HEK293 (cell line): Measurements from ENCODE around the gene PLEKHM1.

Experiments used
- EGR2 ChIP-seq: fragments of 450-650 bp; formaldehyde crosslinking; IDR thresholded peaks from 2 replicates; pipeline ENCODE4 v1.5.1; 2016; ENCODE audit warnings: low read depth, missing biosample characterization, missing genetic modification characterization
- GLIS1 ChIP-seq: fragments of 450-650 bp; formaldehyde crosslinking; IDR thresholded peaks from 2 replicates; pipeline ENCODE4 v1.5.1; 2016; ENCODE audit warnings: missing biosample characterization, missing genetic modification characterization
- GLIS2 ChIP-seq: fragments of 450-650 bp; formaldehyde crosslinking; IDR thresholded peaks from 2 replicates; pipeline ENCODE4 v1.5.1; 2016; ENCODE audit warnings: missing biosample characterization, missing genetic modification characterization
- KLF16 ChIP-seq: fragments of 450-650 bp; formaldehyde crosslinking; IDR thresholded peaks from 2 replicates; pipeline ENCODE4 v1.5.1; 2017; ENCODE audit warnings: missing biosample characterization, missing genetic modification characterization
- KLF7 ChIP-seq: fragments of 450-650 bp; formaldehyde crosslinking; IDR thresholded peaks from 2 replicates; pipeline ENCODE4 v1.5.1; 2016; ENCODE audit warnings: missing biosample characterization, missing genetic modification characterization, borderline replicate concordance
- SETDB1 ChIP-seq: IDR thresholded peaks from one replicate; pipeline ENCODE4 v1.6.1; 2017; ENCODE audit warnings: mild to moderate bottlenecking, low read length, moderate library complexity, mixed read lengths; ENCODE audit not compliant: insufficient read length
- SP2 ChIP-seq: fragments of 450-650 bp; formaldehyde crosslinking; IDR thresholded peaks from 2 replicates; pipeline ENCODE4 v1.5.1; 2016; ENCODE audit warnings: missing biosample characterization, missing genetic modification characterization
- SP3 ChIP-seq: fragments of 450-650 bp; formaldehyde crosslinking; IDR thresholded peaks from 2 replicates; pipeline ENCODE4 v1.5.1; 2016; ENCODE audit warnings: missing biosample characterization, missing genetic modification characterization
- ZFP37 ChIP-seq: fragments of 450-650 bp; formaldehyde crosslinking; IDR thresholded peaks from 2 replicates; pipeline ENCODE4 v1.5.1; 2016; ENCODE audit warnings: missing biosample characterization, missing genetic modification characterization
- ZFP69B ChIP-seq: fragments of 450-650 bp; formaldehyde crosslinking; IDR thresholded peaks from 2 replicates; pipeline ENCODE4 v1.5.1; 2016; ENCODE audit warnings: missing biosample characterization, missing genetic modification characterization
- ZNF423 ChIP-seq: fragments of 450-650 bp; formaldehyde crosslinking; IDR thresholded peaks from 2 replicates; pipeline ENCODE4 v1.5.1; 2016; ENCODE audit warnings: missing biosample characterization, missing genetic modification characterization
- ZNF560 ChIP-seq: fragments of 450-650 bp; formaldehyde crosslinking; IDR thresholded peaks from 2 replicates; pipeline ENCODE4 v1.5.1; 2017; ENCODE audit warnings: missing biosample characterization, missing genetic modification characterization, borderline replicate concordance
- ZNF571 ChIP-seq: fragments of 450-650 bp; formaldehyde crosslinking; IDR thresholded peaks from 2 replicates; pipeline ENCODE4 v1.5.0; 2017; ENCODE audit warnings: missing biosample characterization, missing genetic modification characterization
- ZNF600 ChIP-seq: fragments of 450-650 bp; formaldehyde crosslinking; IDR thresholded peaks from 2 replicates; pipeline ENCODE4 v1.5.1; 2016; ENCODE audit warnings: missing biosample characterization, missing genetic modification characterization
- ZXDB ChIP-seq: fragments of 450-650 bp; formaldehyde crosslinking; IDR thresholded peaks from 2 replicates; pipeline ENCODE4 v1.5.1; 2016; ENCODE audit warnings: missing biosample characterization, missing genetic modification characterization
- TF ChIP-seq, protein P1 (sequence below): fragments of 450-650 bp; formaldehyde crosslinking; IDR thresholded peaks from 2 replicates; pipeline ENCODE4 v1.5.1; 2016; ENCODE audit warnings: missing biosample characterization, missing genetic modification characterization
- TF ChIP-seq, protein P2 (sequence below): fragments of 450-650 bp; formaldehyde crosslinking; IDR thresholded peaks from 2 replicates; pipeline ENCODE4 v1.5.1; 2016; ENCODE audit warnings: missing biosample characterization, missing genetic modification characterization
- TF ChIP-seq, protein P3 (sequence below): fragments of 450-650 bp; formaldehyde crosslinking; conservative IDR thresholded peaks from 2 replicates; pipeline ENCODE4 v1.5.1; 2016; ENCODE audit warnings: low read depth, missing biosample characterization, missing genetic modification characterization
- TF ChIP-seq, protein P4 (sequence below): fragments of 450-650 bp; formaldehyde crosslinking; IDR thresholded peaks from 2 replicates; pipeline ENCODE4 v1.5.1; 2016; ENCODE audit warnings: missing biosample characterization, missing genetic modification characterization
- TF ChIP-seq, protein P5 (sequence below): fragments of 450-650 bp; formaldehyde crosslinking; IDR thresholded peaks from 2 replicates; pipeline ENCODE4 v1.5.1; 2017; ENCODE audit warnings: missing biosample characterization, missing genetic modification characterization
- TF ChIP-seq, protein P6 (sequence below): fragments of 450-650 bp; formaldehyde crosslinking; IDR thresholded peaks from 2 replicates; pipeline ENCODE4 v1.5.1; 2016; ENCODE audit warnings: missing biosample characterization, missing genetic modification characterization
- TF ChIP-seq, protein P7 (sequence below): sonication (generic); formaldehyde crosslinking; IDR thresholded peaks from 2 replicates; pipeline ENCODE4 v1.8.1; 2022; ENCODE audit warnings: mild to moderate bottlenecking, moderate library complexity, missing genetic modification reagents

The PLEKHM1 gene

DNA sequence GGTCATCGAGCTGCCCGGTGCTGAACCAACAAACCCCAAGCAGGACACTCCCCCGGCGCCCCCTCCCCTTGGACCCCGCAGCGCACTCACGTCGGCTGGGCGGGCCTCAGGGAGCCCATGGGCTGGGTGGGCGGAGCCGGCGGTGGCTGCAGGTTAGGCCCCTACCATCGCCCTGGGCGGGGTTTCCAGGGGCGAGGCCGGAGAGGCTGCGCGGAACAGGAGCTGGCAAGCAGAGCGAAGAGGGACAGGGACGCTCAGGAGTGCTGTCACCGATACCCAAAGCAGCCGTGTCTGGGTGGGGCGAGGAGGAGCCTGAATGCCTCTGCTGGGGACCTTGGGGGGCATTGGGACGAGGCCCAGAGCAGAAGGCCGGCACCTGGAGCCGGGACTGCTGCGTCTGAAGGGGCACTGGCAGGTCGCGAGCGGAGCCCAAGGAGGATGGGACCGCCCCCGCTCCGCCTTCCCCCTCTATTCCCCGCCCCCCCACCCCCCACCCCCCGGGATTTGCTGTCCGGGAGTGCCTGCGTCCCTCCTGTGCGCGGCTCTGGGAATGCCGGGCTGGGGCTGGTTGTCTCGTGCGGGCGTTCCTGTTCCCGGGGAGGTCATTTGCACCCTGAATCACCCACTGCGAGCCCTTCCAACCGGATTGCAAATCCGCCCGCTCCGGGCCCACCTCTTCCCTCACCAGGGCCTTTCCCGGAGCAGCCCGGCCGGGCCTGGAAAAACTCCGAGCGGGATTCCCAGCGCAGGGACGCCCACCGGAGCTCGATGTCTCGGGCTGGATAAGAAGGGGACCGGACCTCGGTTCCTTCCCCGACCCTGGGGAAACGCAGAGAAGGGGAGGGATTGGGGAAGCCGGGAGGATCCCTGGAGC is 58.8 kb downstream of the PLEKHM1 start (continued):
- TF ChIP-seq, protein P1, sequence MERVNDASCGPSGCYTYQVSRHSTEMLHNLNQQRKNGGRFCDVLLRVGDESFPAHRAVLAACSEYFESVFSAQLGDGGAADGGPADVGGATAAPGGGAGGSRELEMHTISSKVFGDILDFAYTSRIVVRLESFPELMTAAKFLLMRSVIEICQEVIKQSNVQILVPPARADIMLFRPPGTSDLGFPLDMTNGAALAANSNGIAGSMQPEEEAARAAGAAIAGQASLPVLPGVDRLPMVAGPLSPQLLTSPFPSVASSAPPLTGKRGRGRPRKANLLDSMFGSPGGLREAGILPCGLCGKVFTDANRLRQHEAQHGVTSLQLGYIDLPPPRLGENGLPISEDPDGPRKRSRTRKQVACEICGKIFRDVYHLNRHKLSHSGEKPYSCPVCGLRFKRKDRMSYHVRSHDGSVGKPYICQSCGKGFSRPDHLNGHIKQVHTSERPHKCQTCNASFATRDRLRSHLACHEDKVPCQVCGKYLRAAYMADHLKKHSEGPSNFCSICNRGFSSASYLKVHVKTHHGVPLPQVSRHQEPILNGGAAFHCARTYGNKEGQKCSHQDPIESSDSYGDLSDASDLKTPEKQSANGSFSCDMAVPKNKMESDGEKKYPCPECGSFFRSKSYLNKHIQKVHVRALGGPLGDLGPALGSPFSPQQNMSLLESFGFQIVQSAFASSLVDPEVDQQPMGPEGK (tag by site-specific recombination): peak; percentile 90
- peak; percentile 79 for TF ChIP-seq SP2
- peak; percentile 46; the same call in 1 of the 2 replicates for TF ChIP-seq KLF16 (tag by site-specific recombination)
- TF ChIP-seq SP3 (tag by site-specific recombination): peak; percentile 88
- TF ChIP-seq SETDB1: no peak
- no peak for TF ChIP-seq ZNF571
- peak; percentile 78; the same call in 1 of the 2 replicates for TF ChIP-seq KLF7 (tag by site-specific recombination)
- TF ChIP-seq, protein P2, sequence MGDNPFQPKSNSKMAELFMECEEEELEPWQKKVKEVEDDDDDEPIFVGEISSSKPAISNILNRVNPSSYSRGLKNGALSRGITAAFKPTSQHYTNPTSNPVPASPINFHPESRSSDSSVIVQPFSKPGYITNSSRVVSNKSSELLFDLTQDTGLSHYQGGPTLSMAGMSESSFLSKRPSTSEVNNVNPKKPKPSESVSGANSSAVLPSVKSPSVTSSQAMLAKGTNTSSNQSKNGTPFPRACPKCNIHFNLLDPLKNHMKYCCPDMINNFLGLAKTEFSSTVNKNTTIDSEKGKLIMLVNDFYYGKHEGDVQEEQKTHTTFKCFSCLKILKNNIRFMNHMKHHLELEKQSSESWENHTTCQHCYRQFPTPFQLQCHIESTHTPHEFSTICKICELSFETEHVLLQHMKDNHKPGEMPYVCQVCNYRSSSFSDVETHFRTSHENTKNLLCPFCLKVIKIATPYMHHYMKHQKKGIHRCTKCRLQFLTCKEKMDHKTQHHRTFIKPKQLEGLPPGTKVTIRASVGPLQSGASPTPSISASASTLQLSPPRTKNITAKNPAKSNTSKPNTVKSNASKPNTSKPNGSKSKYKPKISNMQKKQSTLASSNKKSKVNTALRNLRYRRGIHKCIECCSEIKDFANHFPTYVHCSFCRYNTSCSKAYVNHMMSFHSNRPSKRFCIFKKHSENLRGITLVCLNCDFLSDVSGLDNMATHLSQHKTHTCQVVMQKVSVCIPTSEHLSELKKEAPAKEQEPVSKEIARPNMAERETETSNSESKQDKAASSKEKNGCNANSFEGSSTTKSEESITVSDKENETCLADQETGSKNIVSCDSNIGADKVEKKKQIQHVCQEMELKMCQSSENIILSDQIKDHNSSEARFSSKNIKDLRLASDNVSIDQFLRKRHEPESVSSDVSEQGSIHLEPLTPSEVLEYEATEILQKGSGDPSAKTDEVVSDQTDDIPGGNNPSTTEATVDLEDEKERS (tag by site-specific recombination): no peak
- peak; percentile 89 for TF ChIP-seq ZNF600
- TF ChIP-seq GLIS2 (tag by site-specific recombination): peak; percentile 79
- TF ChIP-seq, protein P3, sequence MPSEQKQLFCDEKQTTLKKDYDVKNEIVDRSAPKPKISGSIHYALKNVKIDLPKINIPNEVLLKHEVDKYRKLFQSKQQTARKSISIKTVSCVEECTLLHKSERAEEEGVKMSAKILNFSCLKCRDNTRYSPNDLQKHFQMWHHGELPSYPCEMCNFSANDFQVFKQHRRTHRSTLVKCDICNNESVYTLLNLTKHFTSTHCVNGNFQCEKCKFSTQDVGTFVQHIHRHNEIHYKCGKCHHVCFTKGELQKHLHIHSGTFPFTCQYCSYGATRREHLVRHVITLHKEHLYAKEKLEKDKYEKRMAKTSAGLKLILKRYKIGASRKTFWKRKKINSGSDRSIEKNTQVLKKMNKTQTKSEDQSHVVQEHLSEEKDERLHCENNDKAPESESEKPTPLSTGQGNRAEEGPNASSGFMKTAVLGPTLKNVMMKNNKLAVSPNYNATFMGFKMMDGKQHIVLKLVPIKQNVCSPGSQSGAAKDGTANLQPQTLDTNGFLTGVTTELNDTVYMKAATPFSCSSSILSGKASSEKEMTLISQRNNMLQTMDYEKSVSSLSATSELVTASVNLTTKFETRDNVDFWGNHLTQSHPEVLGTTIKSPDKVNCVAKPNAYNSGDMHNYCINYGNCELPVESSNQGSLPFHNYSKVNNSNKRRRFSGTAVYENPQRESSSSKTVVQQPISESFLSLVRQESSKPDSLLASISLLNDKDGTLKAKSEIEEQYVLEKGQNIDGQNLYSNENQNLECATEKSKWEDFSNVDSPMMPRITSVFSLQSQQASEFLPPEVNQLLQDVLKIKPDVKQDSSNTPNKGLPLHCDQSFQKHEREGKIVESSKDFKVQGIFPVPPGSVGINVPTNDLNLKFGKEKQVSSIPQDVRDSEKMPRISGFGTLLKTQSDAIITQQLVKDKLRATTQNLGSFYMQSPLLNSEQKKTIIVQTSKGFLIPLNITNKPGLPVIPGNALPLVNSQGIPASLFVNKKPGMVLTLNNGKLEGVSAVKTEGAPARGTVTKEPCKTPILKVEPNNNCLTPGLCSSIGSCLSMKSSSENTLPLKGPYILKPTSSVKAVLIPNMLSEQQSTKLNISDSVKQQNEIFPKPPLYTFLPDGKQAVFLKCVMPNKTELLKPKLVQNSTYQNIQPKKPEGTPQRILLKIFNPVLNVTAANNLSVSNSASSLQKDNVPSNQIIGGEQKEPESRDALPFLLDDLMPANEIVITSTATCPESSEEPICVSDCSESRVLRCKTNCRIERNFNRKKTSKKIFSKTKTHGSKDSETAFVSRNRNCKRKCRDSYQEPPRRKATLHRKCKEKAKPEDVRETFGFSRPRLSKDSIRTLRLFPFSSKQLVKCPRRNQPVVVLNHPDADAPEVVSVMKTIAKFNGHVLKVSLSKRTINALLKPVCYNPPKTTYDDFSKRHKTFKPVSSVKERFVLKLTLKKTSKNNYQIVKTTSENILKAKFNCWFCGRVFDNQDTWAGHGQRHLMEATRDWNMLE (tag by site-specific recombination): no peak
- TF ChIP-seq, protein P4, sequence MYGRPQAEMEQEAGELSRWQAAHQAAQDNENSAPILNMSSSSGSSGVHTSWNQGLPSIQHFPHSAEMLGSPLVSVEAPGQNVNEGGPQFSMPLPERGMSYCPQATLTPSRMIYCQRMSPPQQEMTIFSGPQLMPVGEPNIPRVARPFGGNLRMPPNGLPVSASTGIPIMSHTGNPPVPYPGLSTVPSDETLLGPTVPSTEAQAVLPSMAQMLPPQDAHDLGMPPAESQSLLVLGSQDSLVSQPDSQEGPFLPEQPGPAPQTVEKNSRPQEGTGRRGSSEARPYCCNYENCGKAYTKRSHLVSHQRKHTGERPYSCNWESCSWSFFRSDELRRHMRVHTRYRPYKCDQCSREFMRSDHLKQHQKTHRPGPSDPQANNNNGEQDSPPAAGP: peak; percentile 47
- TF ChIP-seq GLIS1 (tag by site-specific recombination): peak; percentile 93
- 0 out of 2 replicates have a peak, but pooled peaks have one; percentile 25 for TF ChIP-seq EGR2
- no peak for TF ChIP-seq ZFP37 (tag by site-specific recombination)
- TF ChIP-seq ZNF423 (tag by site-specific recombination): peak; percentile 31; the same call in 1 of the 2 replicates
- TF ChIP-seq ZFP69B (tag by site-specific recombination): peak; percentile 50
- TF ChIP-seq ZXDB (tag by site-specific recombination): peak; percentile 98
- TF ChIP-seq, protein P5, sequence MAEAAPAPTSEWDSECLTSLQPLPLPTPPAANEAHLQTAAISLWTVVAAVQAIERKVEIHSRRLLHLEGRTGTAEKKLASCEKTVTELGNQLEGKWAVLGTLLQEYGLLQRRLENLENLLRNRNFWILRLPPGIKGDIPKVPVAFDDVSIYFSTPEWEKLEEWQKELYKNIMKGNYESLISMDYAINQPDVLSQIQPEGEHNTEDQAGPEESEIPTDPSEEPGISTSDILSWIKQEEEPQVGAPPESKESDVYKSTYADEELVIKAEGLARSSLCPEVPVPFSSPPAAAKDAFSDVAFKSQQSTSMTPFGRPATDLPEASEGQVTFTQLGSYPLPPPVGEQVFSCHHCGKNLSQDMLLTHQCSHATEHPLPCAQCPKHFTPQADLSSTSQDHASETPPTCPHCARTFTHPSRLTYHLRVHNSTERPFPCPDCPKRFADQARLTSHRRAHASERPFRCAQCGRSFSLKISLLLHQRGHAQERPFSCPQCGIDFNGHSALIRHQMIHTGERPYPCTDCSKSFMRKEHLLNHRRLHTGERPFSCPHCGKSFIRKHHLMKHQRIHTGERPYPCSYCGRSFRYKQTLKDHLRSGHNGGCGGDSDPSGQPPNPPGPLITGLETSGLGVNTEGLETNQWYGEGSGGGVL (tag by site-specific recombination): peak; percentile 33; the same call in 1 of the 2 replicates
- TF ChIP-seq ZNF560 (tag by site-specific recombination): no peak
- TF ChIP-seq, protein P6, sequence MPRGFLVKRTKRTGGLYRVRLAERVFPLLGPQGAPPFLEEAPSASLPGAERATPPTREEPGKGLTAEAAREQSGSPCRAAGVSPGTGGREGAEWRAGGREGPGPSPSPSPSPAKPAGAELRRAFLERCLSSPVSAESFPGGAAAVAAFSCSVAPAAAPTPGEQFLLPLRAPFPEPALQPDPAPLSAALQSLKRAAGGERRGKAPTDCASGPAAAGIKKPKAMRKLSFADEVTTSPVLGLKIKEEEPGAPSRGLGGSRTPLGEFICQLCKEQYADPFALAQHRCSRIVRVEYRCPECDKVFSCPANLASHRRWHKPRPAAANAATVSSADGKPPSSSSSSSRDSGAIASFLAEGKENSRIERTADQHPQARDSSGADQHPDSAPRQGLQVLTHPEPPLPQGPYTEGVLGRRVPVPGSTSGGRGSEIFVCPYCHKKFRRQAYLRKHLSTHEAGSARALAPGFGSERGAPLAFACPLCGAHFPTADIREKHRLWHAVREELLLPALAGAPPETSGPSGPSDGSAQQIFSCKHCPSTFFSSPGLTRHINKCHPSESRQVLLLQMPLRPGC (tag by site-specific recombination): no peak
- TF ChIP-seq, protein P7, sequence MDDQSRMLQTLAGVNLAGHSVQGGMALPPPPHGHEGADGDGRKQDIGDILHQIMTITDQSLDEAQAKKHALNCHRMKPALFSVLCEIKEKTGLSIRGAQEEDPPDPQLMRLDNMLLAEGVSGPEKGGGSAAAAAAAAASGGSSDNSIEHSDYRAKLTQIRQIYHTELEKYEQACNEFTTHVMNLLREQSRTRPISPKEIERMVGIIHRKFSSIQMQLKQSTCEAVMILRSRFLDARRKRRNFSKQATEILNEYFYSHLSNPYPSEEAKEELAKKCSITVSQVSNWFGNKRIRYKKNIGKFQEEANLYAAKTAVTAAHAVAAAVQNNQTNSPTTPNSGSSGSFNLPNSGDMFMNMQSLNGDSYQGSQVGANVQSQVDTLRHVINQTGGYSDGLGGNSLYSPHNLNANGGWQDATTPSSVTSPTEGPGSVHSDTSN (CRISPR knock-in tag): 0 out of 2 replicates have a peak, but pooled peaks have one; percentile 56
